ENCODE measurements around the gene GIGYF1.
"Not testable (repeated sequence)": the region's sequence is repeated elsewhere in the genome, so short reads cannot be mapped to it uniquely, and the experiment has no call there.

Gene GIGYF1

GRCh38 chr7:100706672-100707311, 12.7 kb upstream of the GIGYF1 start:
- no peak for ATAC-seq
- DNase-seq, result no peak

DNA sequence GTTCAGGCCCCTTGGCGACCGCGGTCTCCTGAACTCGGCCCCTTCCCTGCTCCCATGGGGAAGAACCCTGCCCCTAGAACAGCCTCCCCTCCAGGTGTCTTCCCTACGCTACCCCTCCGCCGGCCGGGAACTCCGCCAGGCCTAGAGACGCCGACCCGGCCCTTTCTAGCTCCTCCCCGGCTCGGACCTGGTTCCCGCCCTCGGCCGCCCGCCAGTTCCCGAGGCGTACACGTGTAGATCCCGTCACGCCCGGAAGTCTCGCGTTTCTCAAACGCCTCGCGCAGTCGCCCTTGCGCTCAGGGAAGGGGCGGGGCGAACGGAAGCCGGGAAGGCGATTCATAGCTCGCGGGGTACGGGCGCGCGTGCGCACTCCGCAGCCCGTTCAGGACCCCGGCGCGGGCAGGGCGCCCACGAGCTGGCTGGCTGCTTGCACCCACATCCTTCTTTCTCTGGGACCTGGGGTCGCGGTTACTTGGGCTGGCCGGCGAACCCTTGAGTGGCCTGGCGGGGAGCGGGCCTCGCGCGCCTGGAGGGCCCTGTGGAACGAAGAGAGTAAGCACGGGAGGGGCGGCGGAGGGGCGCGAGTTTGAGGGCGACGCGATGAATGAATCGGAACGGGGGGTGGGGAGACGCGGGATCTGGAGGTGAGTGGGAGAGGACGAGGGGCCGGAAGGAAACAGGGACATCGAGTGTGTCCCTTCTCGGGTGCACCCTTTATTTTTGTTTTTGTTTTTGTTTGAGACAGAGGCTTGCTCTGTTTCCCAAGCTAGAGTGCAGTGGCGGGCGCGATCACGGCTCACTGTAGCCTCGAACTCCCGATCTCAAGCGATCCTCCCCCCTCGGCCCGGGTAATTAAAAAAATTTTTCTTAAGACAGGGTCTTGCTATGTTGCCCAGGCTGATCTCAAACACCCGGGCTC, 12.0 kb upstream of the GIGYF1 start, which contains the start of gene POP7:
Gene POP7 (plus strand): TSS at position 369 of the 919 bp plus-strand sequence. CDS start 710 bp downstream, outside the sequence.
- ATAC-seq, result peak; percentile 98
- peak; percentile 100 for DNase-seq

- peak; percentile 67 for ATAC-seq
- peak; percentile 92 for DNase-seq
Measured at GRCh38 chr7:100705320-100705752, 11.3 kb upstream of the GIGYF1 start.

DNA sequence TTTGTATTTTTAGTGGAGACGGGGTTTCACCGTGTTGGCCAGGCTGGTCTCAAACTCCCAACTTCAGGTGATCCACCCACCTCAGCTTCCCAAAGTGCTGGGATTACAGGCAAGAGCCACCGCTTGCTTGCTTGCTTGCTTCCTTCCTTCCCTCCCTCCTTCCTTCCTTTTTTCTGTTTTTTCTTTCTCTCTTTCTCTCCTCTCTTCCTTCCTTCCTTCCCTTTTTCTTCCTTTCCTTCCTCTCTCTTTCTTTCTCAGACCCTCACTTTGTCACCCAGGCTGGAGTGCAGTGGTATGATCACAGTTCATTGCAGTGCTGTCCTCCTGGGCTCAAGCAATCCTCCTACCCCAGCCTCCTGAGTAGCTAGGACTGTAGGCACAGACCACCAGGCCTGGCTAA, 7.0 kb upstream of the GIGYF1 start:
- DNase-seq, ATAC-seq: not testable (repeated sequence)

DNA sequence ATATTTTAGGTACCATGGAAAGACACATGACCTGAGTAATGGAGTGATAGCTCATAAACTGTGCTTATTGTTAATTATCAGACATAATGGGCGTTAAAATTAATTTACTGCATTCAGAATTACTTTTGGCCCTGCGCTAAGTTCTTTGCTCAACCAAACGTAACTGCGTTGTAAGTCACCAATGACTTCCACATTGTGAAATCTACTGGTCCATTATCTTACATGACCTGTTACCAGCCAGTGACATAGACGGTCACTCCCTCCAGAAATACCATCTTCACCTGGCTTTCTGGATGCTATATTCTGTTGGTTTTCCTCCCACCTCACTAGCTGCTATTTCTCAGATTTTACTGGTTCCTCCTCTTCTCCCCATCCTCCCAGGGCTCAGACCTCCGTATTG, 5.0 kb upstream of the GIGYF1 start:
- no peak for ATAC-seq
- no peak for DNase-seq

DNA sequence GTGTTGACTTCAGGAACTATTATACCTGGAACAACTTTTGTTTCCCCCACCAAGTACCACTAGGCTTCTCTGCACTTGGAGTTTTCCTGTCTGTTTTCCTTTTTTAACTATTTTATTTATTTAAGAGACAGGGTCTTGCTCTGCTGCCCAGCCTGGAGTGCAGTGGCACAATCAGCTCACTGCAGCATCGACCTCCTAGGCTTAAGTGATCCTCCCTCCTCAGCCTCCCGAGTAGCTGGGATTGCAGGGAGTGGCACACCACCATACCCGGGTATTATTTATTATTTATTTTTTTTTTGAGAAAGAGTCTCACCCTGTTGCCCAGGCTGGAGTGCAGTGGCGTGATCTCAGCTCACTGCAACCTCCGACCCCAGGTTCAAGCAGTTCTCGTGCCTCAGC, 2.1 kb upstream of the GIGYF1 start:
- DNase-seq (no peak), ATAC-seq (no peak)

DNA sequence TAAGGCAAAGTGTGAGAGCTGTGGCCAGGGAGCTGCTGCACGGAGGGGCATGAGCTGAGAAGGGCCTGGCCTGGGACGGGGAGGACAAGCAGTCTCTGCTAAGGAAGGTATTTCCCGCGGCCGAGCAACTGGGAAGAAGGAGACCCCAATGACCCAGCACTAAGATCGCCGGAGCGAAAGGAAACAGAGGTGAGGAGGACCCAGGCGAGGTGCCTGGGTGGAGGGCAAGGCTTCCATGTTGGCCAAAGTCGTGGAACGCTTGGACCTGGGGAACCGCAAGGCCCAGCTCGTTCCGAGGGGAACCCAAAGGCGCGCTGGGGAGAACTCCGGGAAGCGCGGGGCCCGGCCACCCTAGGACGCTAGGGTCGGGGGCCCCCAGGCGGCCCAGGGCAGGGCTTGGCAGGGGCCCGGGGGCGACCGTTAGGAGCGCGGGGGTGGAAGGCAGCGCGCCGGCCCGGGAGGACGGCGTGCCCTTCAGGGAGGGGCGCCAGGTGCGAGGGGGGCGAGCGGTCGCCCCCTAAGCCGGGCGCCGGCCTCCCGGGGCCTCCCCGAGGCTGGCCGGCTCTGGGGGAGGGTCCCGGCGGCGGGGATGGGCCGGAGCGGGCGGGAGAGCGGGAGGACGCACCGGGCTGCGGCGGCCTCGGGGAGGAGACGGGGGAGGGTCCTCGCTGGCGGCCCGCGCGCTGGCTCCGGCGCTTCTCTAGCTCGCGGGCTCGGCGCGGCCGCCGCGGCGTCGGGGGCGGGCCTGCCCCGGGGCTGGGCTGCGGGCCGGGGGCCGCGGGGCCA, 545 bp downstream of the GIGYF1 start:
- ATAC-seq (peak; percentile 28), DNase-seq (no peak)

DNA sequence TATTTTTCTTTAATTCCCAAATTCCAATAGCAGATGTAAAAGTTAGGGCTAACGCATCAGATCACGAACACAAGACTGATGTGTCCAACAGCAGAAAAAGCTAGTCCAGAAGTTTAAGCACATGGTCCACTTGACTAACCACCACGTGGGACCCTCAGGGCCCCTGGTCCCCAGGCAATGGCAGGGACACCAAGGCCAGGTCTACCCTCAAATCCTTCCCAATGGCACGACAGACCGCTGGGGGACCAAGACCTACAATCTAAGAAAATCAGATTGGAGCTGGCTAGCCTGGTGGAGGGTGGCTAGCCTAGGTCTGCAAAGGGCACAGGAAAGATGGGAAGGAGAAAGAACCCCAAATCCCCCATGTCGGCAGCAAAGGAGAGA, 1.5 kb downstream of the GIGYF1 start:
- no peak for DNase-seq
- ATAC-seq, result no peak

GRCh38 chr7:100691676-100692577, 2.1 kb downstream of the GIGYF1 start:
- peak; percentile 74 for ATAC-seq

GRCh38 chr7:100689230-100690135, 4.6 kb downstream of the GIGYF1 start:
- ATAC-seq (no peak), DNase-seq (no peak)

More at GRCh38 chr7:100691676-100692577, 2.1 kb downstream of the GIGYF1 start:
- peak; percentile 90 for DNase-seq

DNA sequence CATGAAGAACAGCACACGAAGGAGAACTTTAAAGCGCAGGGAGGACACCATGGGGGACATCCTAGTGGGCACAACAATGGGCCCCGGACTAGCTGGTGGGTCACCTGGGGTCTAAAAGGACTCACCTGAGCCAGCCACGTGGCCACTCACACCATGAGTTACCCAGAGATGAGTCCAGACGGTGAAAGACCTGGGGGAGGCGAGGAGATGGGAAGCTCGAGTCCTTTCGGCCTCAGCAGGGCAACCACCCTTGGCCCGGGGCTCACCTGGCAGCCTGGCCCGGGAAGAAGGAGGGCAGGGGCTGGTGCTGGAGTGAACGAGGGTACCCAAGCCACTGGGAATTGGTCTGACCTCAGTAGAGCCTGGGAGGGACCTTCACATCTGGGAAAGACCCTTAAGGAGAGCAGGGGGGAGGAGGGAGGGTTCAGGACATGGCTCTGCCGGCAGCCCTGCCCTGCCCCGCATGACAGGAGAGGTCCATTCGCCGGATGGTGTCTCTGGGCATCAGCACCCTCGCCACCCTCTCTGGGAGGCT, 5.7 kb downstream of the GIGYF1 start:
- DNase-seq, result no peak
- ATAC-seq, result no peak

DNA sequence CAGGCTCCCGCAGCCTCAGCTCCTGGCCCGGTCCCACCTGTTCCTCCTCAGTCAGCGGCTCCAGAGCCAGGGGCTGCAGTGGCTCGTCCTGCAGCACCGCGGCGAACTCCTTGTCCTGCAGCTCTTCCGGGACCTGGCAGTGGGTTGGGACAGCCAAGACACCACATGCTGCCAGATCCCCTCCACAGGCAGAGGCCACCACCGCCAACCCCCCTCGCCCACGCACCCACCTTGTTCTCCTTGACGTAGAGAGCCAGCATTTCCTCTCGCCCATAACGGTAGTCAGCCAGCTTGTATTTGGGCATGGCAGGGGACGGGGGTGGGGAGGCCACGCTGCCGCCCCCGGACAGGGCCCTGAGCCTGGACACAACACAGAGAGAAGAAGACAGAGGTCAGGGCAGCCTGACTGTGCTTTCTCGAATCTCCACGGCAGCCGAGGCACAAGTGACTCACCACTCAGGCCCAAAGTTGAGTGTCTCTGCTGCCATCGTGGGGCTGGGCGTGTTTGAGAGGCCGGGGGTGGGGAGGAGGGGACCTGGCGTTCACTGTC, 6.2 kb downstream of the GIGYF1 start:
- DNase-seq (no peak), ATAC-seq (no peak)

GRCh38 chr7:100687261-100687660, 6.8 kb downstream of the GIGYF1 start:
- ATAC-seq (no peak), DNase-seq (no peak)

DNA sequence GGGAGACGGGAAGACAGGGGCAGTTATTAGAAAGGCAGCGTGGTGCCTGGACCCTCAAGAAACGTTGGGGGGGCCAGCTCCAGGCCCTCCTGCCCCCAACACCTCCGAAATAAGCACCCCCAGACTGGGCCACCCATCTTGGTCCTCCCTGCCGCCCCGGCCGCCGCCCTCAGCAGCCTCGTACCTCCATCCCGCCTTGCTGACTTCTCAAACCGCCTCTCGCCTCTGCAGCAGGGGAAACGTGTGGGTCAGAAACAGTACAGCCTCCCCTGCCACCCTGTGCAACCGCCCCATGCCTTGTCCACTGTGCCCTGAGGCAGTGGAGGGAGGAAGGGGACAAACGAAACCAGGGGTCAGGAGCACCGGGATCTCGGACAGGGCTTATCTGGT, 7.2 kb downstream of the GIGYF1 start:
- DNase-seq (no peak), ATAC-seq (no peak)

DNA sequence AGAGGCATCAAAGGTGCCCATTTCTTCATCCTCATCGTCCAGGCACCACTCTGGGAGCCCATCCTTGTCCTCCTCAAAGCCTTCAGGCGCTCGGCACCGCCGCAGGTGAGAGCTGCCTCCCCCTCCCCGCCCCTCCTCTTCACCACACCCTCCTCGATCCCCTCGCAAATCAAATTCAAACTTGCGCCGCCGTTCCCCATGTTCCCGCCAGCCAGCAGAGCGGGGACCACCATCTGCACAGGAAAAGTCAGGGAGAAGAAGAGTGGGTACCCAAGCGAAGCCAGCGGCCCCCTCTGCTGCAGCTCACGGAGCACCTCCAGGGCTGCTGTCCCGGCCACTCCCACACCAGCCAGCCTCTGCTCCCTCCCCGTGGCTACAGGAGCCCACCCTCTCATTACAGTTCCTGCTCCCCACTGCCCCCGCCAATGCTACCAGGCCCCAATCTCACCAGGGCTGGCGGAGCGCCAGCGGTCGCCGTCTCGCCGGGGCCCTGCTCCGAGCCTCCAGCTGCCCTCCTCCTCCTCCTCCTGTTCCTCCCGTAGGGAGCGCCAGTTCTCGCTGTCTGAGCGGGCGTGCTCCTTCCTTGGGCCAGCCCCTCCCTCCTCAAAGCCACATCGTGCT, 7.7 kb downstream of the GIGYF1 start:
- ATAC-seq (no peak), DNase-seq (no peak)

- ATAC-seq (no peak), DNase-seq (no peak)
Measured at GRCh38 chr7:100685631-100686145, 8.4 kb downstream of the GIGYF1 start.

DNA sequence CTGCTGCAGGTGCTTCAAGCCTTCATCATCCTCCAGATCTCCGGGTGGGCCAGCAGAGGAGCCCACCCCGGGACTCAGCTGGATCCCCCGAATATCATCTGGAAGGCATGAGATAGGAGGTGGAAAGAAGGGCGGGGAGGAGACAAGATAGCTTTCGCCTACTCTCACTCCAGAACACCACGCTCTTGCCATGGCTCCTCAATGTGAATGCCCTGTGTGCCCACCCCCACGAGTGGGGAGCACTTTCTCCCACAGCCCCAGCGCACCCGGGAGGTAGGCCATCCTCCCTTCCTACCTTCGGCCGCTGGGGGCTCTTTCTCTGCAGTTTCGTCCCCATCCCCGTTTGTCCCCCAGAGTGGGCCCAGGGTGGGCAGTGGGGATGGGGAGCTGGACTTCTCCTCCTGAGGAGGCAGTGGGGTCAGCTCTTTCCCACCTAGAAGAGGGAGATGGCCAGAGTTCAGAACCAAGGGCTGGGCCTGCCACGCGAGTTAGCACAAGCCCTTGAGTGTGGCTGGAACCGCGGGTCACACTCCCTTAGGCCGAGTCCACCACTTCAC, 8.9 kb downstream of the GIGYF1 start:
- no peak for ATAC-seq
- no peak for DNase-seq

GRCh38 chr7:100684534-100685042, 9.5 kb downstream of the GIGYF1 start:
- ATAC-seq, result no peak
- DNase-seq, result no peak
